Vagina (tissue), 2 donors: ENCODE measurements around the gene HSD11B1. TPM values are rescaled to one million over a fixed set of nuclear protein-coding genes. Genes with fewer than 3 reads are reported as not detected.

ENCODE experiments used
- DNase-seq, 2 donors: peaks; one replicate each; pipeline ENCODE4 v3.0.0-alpha.2; 2017; ENCODE audit errors: extremely low spot score in 2 of 2
- H3K27ac ChIP-seq: fragments of 200-600 bp; sonication (generic); one replicate; pipeline ENCODE4 v1.5.1; 2019
- H3K27me3 ChIP-seq: fragments of 200-600 bp; sonication (generic); one replicate; pipeline ENCODE4 v1.5.1; 2019
- H3K36me3 ChIP-seq, 2 donors: fragments of 200-600 bp; sonication (generic); one replicate each; pipeline ENCODE4 v1.5.1; 2017 to 2019
- H3K4me1 ChIP-seq: fragments of 200-600 bp; sonication (generic); one replicate; pipeline ENCODE4 v1.5.1; 2019
- H3K4me3 ChIP-seq, 2 donors: fragments of 200-600 bp; sonication (generic); 1 replicate in 1 of 2; 2 replicates in 1 of 2; pipeline ENCODE4 v1.5.1; 2016 to 2019
- H3K9me3 ChIP-seq: fragments of 200-600 bp; sonication (generic); one replicate; pipeline ENCODE4 v1.5.1; 2019
- CTCF ChIP-seq, 3 experiments: fragments of 450-650 bp in 2 of 3; fragments of 200-600 bp in 1 of 3; sonication (generic) in 1 of 3; IDR thresholded peaks; one replicate each; pipeline ENCODE4 v1.5.1; 2017 to 2019; ENCODE audit warnings: antibody characterized with exemption in 3 of 3, mild to moderate bottlenecking in 2 of 3, moderate library complexity in 2 of 3
- POLR2A ChIP-seq, 2 donors: fragments of 450-650 bp; IDR thresholded peaks; one replicate each; pipeline ENCODE4 v1.6.1; 2017; ENCODE audit warnings: antibody characterized with exemption in 2 of 2, mild to moderate bottlenecking in 2 of 2, moderate library complexity in 2 of 2
- POLR2AphosphoS5 ChIP-seq, 2 donors: sonication (generic); formaldehyde crosslinking; IDR thresholded peaks; one replicate each; pipeline ENCODE4 v1.9.0; 2017; ENCODE audit warnings: antibody characterized with exemption in 2 of 2, mild to moderate bottlenecking in 2 of 2, low read depth in 1 of 2; ENCODE audit not compliant: insufficient read depth in 1 of 2
- intact Hi-C: fragments of 100-400 bp; cut with DNase I; formaldehyde crosslinking; loops from one replicate; pipeline ENCODE4 v1.15.1; 2023
- total RNA-seq: library from RNA; depleted of rRNA; stranded (reverse); fragments of >200 nt; gene quantifications from one replicate; pipeline ENCODE4 v1.2.3, GENCODE V29; 2016

The HSD11B1 gene
- total RNA-seq, 1 donor from 2014 or later = 18.7 TPM

DNA sequence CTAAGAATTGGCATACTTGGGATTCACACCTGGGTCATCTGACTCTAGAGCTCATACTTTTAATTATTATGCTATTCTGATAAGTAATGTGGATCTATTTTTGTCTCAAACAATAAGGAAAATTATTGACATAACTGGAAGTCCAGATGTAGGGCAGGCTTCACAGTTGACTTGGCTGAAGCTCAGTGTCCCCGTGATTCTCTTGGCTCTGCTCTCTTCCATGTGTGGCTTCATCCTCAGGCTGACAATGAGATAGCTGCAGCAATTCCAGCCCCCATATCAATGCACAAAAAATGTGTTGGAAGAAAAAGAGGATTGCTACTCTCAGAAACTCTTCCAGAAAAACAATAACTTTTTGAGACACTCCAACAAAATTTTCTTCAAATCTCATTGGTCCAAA, 23.8 kb downstream of the HSD11B1 start:
- Histone ChIP-seq H3K9me3 (no peaks in the 10 kb centered on the region), H3K36me3 (no peaks in the 10 kb centered on the region), H3K27ac (no peak overlapping the region), H3K4me1 (peaks cover 7% of the 10 kb centered on the region), H3K27me3 (no peaks in the 10 kb centered on the region), H3K4me3 (no peak overlapping the region)
- TF ChIP-seq POLR2A (IDR thresholded peaks at IDR 0.05) (no peak), CTCF (IDR thresholded peaks at IDR 0.05) (no peak), POLR2AphosphoS5 (IDR thresholded peaks at IDR 0.05; ENCODE audit: insufficient read depth in 1 of 2, low read depth in 1 of 2) (no peak)
- no peak for DNase-seq
- intact Hi-C loops = no loop called here

DNA sequence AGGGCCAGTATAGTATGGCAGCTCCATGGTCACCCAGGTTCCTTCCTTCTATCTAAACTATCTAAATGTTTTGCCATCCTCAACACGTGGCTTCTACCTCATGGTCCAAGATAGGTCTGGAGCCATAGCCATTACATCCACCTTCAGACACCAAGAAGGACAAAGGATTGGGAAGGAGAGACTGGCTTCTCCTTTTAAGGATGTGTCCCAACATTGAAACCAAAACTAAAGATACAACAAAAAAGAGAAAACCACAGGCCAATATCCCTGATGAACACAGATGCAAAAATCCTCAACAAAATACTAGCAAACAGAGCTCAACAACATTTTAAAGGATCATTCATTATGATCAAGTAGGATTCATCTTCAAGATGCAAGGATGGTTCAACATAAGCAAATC, 24.8 kb downstream of the HSD11B1 start:
- H3K9me3 ChIP-seq = no peaks in the 10 kb centered on the region
- TF ChIP-seq POLR2AphosphoS5 (IDR thresholded peaks at IDR 0.05; ENCODE audit: insufficient read depth in 1 of 2, low read depth in 1 of 2) = no peak
- TF ChIP-seq POLR2A (IDR thresholded peaks at IDR 0.05) = no peak
- TF ChIP-seq CTCF (IDR thresholded peaks at IDR 0.05) = no peak
- intact Hi-C loops = no loop called here

GRCh38 chr1:209732725-209733124, 28.1 kb downstream of the HSD11B1 start:
- no peak overlapping the region for H3K4me3 ChIP-seq
- no peaks in the 10 kb centered on the region for H3K9me3 ChIP-seq
- intact Hi-C loops = no loop called here
- no peak for TF ChIP-seq CTCF (IDR thresholded peaks at IDR 0.05)
- H3K36me3 ChIP-seq = no peaks in the 10 kb centered on the region
- H3K27ac ChIP-seq = no peak overlapping the region
- H3K4me1 ChIP-seq = peaks cover 8% of the 10 kb centered on the region
- H3K27me3 ChIP-seq = no peaks in the 10 kb centered on the region
- DNase-seq = no peak

More for the DNA sequence above, 24.8 kb downstream of the HSD11B1 start:
- H3K27me3 ChIP-seq = no peaks in the 10 kb centered on the region
- peaks cover 8% of the 10 kb centered on the region for H3K4me1 ChIP-seq
- DNase-seq = no peak
- no peak overlapping the region for H3K4me3 ChIP-seq
- H3K36me3 ChIP-seq = no peaks in the 10 kb centered on the region
- H3K27ac ChIP-seq = no peak overlapping the region

DNA sequence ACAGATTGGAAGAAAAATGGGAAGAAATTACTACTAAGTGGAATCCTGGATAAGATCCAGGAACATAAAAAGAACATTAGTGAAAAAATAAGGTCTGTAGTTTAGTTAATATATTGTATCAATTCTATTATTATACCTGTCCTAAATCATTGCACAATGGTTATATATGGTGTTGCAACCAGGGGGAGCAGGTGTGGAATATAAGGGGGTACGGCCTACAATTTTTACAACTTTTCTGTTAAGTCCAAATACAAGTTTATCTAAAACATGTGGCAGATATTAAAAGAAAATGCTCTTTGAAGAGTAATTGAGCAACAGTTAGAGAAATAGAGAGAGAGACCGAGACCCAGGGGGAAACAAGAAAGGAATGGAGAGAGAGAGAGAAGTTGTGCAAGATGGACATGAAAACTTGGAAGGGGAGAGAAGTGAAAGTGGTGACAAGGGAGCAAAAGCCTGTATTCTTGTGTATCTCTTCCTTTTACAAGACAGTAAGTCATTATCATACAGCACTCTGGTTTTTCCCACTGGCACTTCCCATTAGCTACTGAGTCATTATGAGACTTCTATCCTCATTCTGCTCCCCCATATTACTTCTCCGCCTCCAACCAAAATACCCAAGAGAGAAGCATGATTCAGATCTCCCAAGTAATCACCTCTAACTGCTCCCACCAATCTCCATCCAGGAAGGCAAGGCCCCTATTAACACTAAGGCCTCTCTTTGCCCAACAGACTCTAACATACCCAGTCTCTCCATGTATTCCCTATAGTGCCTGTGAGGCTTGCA, 29.0 kb downstream of the HSD11B1 start:
- no peak for DNase-seq
- H3K36me3 ChIP-seq = no peaks in the 10 kb centered on the region
- H3K4me1 ChIP-seq = peaks cover 8% of the 10 kb centered on the region
- TF ChIP-seq POLR2AphosphoS5 (IDR thresholded peaks at IDR 0.05; ENCODE audit: insufficient read depth in 1 of 2, low read depth in 1 of 2) (peak; percentile 12 to 34), CTCF (IDR thresholded peaks at IDR 0.05) (no peak)
- H3K27me3 ChIP-seq = no peaks in the 10 kb centered on the region
- intact Hi-C loops = no loop called here
- H3K27ac ChIP-seq = no peak overlapping the region
- no peaks in the 10 kb centered on the region for H3K9me3 ChIP-seq
- no peak overlapping the region for H3K4me3 ChIP-seq

DNA sequence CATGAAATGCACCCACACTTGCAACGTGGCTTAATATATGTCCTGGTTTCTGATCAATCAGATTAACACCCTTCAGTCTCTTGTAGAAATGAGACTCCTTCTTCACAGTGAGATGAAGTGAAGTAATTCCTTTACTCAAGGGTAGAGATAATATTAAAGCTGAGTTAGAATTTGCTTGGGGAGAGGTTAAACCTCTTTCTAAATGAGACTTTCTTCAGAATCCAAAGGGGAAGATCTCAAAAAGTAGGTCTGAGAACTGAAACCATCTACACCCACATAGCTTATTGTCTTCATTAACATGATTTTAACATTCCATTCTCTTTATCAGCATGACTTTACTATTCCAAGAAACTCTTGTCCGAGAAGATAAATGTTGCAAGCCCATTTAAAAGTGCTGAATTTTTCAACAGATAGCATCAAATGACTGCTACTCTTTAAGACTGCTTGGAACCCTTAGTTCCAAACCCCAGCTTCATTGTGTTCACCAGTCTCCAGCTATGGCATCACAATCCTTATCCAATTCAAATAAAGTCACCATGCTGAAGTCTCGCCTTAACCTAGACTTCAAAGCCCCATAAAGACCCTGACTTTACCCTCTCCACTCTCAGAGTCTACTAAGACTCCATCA, 32.0 kb downstream of the HSD11B1 start:
- Histone ChIP-seq H3K27ac (no peak overlapping the region), H3K4me3 (no peak overlapping the region), H3K27me3 (no peaks in the 10 kb centered on the region), H3K4me1 (peaks cover 8% of the 10 kb centered on the region), H3K9me3 (no peaks in the 10 kb centered on the region), H3K36me3 (no peaks in the 10 kb centered on the region)
- no peak for TF ChIP-seq POLR2A (IDR thresholded peaks at IDR 0.05)
- TF ChIP-seq CTCF (IDR thresholded peaks at IDR 0.05) = no peak
- no peak for TF ChIP-seq POLR2AphosphoS5 (IDR thresholded peaks at IDR 0.05; ENCODE audit: insufficient read depth in 1 of 2, low read depth in 1 of 2)
- no peak for DNase-seq
- intact Hi-C loops = no loop called here
